Posterior vena cava (tissue), 2 donors: ENCODE measurements around the gene LIMS4. TPM values are rescaled to one million over a fixed set of nuclear protein-coding genes. Genes with fewer than 3 reads are reported as not detected.
"Not testable (repeated sequence)": the region's sequence is repeated elsewhere in the genome, so short reads cannot be mapped to it uniquely, and the experiment has no call there.

Experiments used
- DNase-seq: peaks from one replicate; pipeline ENCODE4 v3.0.0-alpha.2; 2020; ENCODE audit warnings: low spot score
- intact Hi-C, 2 donors: fragments of 100-400 bp; cut with DNase I; formaldehyde crosslinking; loops; one replicate each; pipeline versions ENCODE4 v1.14.1 to v1.14.2; 2022 to 2023
- long read RNA-seq, 2 donors: library from polyadenylated mRNA; unstranded; transcript quantifications; one replicate each; pipeline ENCODE4 v2.0.0, GENCODE V29; 2020 to 2021
- total RNA-seq, 2 donors: library from RNA; stranded (reverse); fragmentation: NEBNext Ultra II Directional; extraction: Animal tissue kit (Norgen Biotek cat#: 25700); gene quantifications; one replicate each; pipeline ENCODE4 v1.2.1, GENCODE V29; 2021
- donor health status: DM: yes; HTN: yes; CAD: no.
- donor health status: DM: yes; HTN: yes; CAD: no.

LIMS4 gene, protein sequence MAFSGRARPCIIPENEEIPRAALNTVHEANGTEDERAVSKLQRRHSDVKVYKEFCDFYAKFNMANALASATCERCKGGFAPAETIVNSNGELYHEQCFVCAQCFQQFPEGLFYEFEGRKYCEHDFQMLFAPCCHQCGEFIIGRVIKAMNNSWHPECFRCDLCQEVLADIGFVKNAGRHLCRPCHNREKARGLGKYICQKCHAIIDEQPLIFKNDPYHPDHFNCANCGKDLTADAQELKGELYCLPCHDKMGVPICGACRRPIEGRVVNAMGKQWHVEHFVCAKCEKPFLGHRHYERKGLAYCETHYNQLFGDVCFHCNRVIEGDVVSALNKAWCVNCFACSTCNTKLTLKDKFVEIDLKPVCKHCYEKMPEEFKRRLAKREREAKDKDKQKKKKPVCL
- total RNA-seq = 1 to 10 TPM; 2.4 to 8.2 TPM
- long read RNA-seq, donor 1 = 0 reads
- long read RNA-seq, donor 2, partial matches to known transcripts = 0 of 5 reads
- long read RNA-seq, donor 2, other reads (novel, unspliced or antisense) = 0 of 5 reads

GRCh38 chr2:110472171-110473058, at the start of gene LIMS4:
Gene LIMS4, minus strand, starts transcription at chr2:110472816. Its CDS starts 38 bp downstream, at chr2:110472778.
- intact Hi-C loops, DNase-seq: not testable (repeated sequence)

GRCh38 chr2:110499755-110500377, 27.2 kb upstream of the LIMS4 start:
- DNase-seq, intact Hi-C loops: not testable (repeated sequence)

GRCh38 chr2:110496027-110496426, 23.4 kb upstream of the LIMS4 start:
- DNase-seq, intact Hi-C loops: not testable (repeated sequence)

- intact Hi-C loops, DNase-seq: not testable (repeated sequence)
Measured at GRCh38 chr2:110494488-110494887, 21.9 kb upstream of the LIMS4 start.

DNA sequence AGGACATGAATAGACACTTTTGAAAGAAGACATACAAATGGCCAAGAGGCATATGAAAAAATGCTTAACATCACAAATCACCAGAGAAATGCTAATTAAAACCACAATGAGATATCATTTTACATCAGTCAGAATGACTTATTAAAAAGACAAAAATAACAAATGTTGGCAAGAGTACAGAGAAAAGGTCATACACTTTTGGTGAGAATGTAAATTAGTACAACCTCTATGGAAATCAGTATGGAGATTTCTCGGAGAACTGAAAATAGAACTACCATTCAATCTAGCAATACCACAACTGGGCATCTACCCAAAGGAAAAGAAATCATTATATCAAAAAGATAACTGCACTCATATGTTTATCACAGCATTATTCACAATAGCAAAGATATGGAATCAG, 16.4 kb upstream of the LIMS4 start:
- DNase-seq, intact Hi-C loops: not testable (repeated sequence)

DNA sequence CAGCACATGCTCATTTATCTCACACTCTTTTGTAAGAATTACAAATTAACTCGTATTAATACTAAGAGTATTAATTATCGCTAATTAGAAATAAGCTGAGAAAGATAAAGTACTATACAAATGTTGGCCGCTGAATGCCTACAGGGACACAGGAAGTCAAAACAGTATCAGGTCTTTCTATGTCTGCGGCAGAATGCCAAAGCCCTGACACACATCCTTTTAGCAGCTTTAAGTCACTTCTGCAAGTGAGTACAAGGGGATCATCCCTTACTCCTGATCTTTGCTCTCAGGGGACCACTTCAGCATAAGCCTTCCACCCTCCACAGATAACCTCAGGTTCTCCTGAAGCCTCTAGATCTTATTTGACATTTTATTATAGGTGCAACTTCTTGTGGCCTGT, 10.1 kb upstream of the LIMS4 start:
- DNase-seq = not testable (repeated sequence)

GRCh38 chr2:110481200-110481599, 8.6 kb upstream of the LIMS4 start:
- intact Hi-C loops, DNase-seq: not testable (repeated sequence)

More for the DNA sequence above, 10.1 kb upstream of the LIMS4 start:
- intact Hi-C loops = not testable (repeated sequence)

DNA sequence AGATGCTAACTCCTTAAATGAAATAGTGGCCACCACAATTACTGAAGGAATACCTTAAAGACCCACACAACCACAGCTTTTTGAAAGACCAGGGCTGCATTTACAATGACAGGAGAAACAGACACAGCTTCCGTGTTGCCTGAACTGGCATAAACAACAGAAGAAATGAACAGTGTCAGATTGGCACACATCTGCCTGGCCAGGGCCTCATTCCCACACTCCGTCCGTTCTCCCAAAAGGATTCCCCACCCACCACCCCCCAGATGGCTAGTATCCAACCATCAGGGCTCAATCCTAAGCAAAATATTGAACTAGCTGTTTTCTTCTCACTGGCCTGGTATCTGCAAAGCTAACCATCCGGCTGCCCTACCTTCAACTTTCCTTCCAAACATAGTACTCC, 7.5 kb upstream of the LIMS4 start:
- DNase-seq, intact Hi-C loops: not testable (repeated sequence)

DNA sequence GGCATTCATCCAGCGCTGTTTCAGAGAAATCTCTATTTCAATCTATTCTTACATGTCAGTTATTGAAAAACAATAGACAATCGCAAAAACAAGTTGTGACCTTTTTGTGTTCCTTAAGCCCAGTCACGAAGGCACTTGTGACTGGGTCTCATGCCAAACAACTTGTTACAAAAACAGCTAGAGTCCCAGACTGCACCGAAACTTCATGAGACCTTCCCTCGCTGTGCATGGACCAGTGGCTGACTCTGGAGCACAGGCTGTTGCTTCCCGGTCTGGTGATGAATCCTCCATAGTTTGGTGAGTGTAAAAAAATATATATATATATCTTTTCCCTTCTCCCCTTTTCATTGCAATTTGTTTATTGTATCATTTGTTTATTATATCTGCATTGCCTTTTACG, 4.8 kb upstream of the LIMS4 start:
- DNase-seq, intact Hi-C loops: not testable (repeated sequence)

DNA sequence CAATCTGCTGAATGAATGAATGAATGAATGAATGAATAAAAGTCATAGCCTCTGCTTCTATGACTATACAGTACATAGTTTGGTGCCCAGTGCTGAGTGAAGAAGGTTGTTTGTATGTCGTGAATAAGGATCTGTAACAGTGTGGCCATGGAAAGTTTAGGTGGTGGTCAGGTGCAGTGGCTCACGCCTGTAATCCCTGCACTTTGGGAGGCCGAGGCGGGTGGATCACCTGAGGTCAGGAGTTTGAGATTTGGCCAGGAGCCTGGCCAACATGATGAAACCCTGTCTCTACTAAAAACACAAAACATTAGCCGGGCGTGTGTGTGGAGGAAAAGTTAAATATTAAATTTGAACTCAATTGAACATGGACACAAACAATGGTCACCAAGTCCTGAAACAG, 4.3 kb upstream of the LIMS4 start:
- intact Hi-C loops, DNase-seq: not testable (repeated sequence)

DNA sequence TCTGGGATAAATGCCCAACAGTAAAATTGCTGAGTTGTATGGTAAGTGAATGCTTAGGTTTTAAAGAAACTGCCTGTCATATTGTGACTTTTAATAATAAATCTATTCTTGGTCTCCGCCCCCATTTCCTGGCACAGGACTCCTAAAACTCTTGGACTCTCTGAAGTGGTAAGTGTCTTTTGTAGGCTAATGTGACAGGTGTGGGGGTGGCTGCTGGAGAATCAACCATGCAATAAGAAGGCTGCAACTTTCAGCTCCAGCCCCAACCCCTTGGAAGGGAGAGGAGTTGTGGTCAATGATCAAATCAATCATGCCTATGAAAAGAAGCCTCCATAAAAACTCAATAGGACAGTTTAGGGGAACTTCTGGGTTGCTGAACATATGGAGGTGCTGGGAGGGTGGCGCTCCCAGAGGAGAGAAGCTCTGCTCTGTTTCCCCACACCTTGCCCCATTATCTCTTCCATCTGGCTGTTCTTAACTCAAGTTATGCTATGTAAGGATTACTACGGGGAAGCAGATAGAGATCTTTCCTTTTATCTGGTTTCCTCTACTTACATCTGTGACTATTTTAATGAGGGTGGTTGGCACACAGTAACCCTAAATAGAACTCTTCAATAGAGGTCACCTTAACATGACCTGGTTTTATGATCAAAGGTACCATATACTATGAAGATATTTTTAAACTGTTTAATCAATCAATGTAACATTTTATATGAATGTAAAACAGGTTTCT, 3.2 kb upstream of the LIMS4 start:
- DNase-seq, intact Hi-C loops: not testable (repeated sequence)

DNA sequence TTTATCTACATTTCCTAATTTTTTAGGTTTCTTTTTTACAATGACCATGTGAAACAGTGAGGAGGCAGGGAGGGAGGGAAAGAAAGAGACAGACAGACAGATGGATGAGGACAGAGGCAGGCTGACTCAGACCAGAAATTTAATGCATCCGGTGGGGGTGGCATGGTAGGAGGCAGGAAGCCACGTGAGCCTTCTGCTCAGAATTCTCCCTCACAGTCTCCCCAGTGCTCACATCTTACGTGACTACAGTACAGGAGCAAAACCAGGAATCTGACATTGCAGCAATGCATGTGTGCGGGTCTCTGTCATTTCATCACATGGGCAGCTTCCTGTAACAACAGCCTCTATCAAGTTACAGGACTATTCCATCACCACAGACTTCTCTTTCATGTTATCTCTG, 2.3 kb upstream of the LIMS4 start:
- intact Hi-C loops, DNase-seq: not testable (repeated sequence)

DNA sequence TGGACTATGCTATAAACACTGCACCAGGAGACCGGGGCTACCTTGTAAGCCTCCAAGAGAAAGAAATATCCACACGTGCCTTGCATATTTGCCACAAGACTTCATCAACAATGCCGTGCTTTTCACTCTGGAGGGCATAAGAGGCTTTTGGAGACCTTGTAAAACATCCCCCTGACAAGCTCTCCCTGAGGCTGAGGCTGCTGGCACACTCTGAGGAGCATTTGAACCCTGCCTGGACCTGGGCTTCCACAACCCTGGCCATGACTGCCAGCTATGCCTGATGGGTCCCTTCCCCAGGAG, 393 bp upstream of the LIMS4 start:
- intact Hi-C loops = not testable (repeated sequence)

GRCh38 chr2:110468921-110469320, 3.7 kb downstream of the LIMS4 start:
- intact Hi-C loops, DNase-seq: not testable (repeated sequence)

More for the DNA sequence above, 393 bp upstream of the LIMS4 start:
- not testable (repeated sequence) for DNase-seq

DNA sequence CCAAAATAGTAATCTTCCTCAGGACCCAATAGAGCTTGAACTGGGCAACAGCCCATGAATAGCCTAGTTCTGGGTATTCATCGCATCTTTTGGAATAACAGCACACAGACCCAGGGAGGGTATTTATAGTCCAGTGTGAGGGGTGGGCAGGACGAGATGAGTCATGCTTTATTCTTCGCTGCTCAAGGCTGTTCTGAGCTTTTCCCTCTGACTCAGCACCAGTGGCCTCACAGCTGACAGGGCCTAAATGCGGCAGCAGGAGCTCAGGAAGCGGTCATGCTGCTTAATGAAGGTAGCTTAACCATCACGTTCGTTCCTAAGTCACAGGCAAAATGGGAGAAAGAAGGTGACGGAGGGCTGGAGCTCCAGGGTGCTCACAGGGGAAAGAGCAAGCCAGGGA, 7.3 kb downstream of the LIMS4 start:
- DNase-seq, intact Hi-C loops: not testable (repeated sequence)

GRCh38 chr2:110462458-110462857, 10.2 kb downstream of the LIMS4 start:
- DNase-seq = not testable (repeated sequence)

DNA sequence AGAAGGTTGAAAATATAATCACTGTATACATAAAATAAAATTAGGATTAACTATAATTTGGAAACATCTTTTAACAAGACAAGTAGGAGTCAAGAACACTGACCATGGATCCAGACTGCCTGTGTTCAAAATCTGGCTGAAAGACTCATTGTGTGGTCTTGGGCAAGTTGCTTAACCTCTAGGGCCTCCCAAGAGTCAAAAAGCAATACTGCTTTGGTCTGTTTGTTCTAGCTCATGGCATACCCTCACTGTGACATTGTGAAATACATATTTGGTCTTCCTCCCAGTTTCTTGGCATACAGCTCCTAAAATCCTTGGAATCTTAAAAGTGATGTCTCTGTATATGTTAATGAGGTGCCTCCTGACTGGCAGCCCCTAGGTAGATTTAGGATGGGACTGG, 12.3 kb downstream of the LIMS4 start:
- intact Hi-C loops, DNase-seq: not testable (repeated sequence)

More at GRCh38 chr2:110462458-110462857, 10.2 kb downstream of the LIMS4 start:
- intact Hi-C loops = not testable (repeated sequence)

DNA sequence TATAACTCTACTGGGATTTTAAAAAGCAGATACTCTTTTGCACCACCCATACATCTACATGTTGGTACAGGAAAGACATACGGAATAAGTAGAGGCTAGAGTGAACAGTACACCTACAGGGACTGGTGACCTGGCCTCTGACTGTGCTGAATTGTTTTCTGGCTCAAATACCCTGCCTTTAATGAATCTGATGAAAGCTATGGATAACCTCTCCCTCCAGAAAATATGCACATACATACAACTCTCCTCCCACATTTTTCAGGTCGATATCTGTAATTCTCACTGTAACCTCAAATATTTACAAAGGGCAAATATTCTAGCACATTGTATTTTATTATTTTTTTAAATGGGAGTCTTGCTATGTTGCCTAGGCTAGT, 15.4 kb downstream of the LIMS4 start:
- intact Hi-C loops, DNase-seq: not testable (repeated sequence)
